NCI-H460 (cell line): Measurements from ENCODE around the gene KLHL42. TPM values are rescaled to one million over a fixed set of nuclear protein-coding genes. Genes with fewer than 3 reads are reported as not detected.

Experiments
- DNase-seq: peaks from one replicate; pipeline ENCODE4 v3.0.0-alpha.2; 2016; ENCODE audit warnings: low read depth; ENCODE audit errors: extremely low read depth
- small RNA-seq, 2 experiments: library from RNA; depleted of rRNA; stranded (forward); fragments of <200 nt; gene quantifications; one replicate each; pipeline ENCODE3, GENCODE V24; 2014
- total RNA-seq: library from RNA; depleted of rRNA; stranded (reverse); fragments of >200 nt; shearing (Covaris generic); gene quantifications from 2 replicates; pipeline ENCODE4 v1.2.3, GENCODE V29; 2014; rRNA removed

KLHL42 gene
- total RNA-seq, 1 experiment from 2014 or later: 14.9 TPM

GRCh38 chr12:27851311-27851710, 71.3 kb downstream of the KLHL42 start:
- no peak for DNase-seq

- DNase-seq: no peak
Measured at GRCh38 chr12:27852117-27852516, 72.1 kb downstream of the KLHL42 start.

Small RNA genes within 50 kb of the gene (small RNA-seq; reads per million reads assigned to genes)
- 0 reads per million in 2 experiments for gene RF00019
- gene RF02271: 0 reads per million in 2 experiments

Other genes with a start within 250 kb of the KLHL42 start
- 0.23 and 0.30 TPM in 2 replicates for gene REP15, start 83.8 kb upstream of the KLHL42 start, total RNA-seq
- 138 and 139 TPM in 2 replicates for gene MRPS35, start 69.4 kb upstream of the KLHL42 start, total RNA-seq
- gene MANSC4, start within 50 bp of the KLHL42 start, total RNA-seq: not detected in 2 replicates
- gene PTHLH, start 192.5 kb downstream of the KLHL42 start, total RNA-seq: 3.1 and 3.5 TPM in 2 replicates